NCI-H2081 (cell line): ENCODE measurements around the gene PLA2G4F.

Experiments used
- DNase-seq, 2 experiments: peaks; one replicate each; lab custom pipeline; 2025; lab: John Stamatoyannopoulos, UW

Gene PLA2G4F

GRCh38 chr15:42163947-42164550 is 7.6 kb upstream of the PLA2G4F start:
- no peak for DNase-seq

DNA sequence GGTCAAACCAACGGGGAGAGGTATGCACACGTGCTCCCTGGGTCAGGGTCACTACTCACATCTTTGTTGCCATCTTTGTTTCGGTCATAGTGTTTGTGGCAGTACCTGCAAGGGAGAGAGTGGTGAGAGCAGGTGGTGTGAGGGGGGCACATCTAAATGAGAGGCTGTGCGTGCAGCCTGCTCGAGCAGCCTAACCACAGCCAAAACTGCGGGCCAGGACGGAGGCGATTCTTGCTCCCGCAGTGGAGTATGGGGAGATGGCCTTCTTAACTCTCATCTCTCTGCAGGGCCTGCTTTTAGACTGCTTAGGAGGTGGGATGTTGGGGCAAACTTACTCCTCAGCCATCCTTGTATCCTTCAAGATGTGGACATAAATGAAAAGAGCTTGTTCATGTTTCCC is 6.9 kb upstream of the PLA2G4F start:
- no peak for DNase-seq

DNA sequence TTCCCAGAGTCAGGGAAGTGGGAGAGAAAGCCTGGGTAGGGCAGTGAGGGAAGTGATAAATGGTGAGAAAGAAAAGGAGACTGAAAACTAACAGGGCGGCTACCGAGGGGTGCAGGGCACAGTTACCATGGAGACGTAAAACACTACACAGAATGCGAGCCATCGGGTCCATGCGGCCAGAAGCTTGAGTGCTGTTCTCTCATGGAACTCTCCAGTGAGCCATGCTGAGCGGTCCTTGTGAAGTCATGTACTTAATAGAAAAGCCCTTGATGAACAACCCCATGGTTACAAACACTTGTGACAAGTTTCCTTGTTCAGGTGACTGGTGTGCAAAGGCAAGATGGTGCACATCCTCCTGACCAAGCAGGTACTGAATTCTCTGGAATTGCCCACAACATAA is 3.7 kb upstream of the PLA2G4F start:
- DNase-seq, result no peak

DNA sequence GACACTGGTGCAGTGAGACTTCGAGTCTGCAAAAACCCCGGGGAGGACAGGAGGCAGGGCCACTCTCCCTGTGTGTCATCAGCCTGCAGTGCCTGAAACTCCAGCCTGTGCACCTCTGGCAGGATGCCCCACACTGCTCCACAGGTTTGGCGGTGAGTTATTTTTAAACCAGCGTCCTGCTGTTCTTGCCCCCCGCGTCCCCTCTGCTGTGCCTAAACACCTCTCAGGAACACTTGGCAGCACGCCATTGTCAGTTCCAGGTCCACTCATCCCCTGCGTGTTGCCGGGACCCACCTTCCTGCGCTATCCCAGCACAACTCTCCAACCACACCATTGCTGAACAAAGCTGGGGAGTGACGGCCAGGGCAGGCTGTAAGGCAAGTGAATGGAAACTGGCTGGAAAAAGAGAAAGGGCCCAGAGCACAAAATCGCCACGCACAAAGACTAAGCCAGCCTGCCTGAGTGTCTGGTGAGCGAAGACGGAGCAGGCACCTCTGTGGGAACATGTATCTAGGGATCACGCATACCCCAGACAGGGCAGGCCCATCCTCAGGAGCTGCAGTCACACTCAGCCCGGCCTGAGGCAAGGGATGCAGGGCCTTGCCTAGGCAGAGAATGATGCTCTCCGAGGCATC is 3.1 kb upstream of the PLA2G4F start:
- DNase-seq, result peak; percentile 54 to 76

DNA sequence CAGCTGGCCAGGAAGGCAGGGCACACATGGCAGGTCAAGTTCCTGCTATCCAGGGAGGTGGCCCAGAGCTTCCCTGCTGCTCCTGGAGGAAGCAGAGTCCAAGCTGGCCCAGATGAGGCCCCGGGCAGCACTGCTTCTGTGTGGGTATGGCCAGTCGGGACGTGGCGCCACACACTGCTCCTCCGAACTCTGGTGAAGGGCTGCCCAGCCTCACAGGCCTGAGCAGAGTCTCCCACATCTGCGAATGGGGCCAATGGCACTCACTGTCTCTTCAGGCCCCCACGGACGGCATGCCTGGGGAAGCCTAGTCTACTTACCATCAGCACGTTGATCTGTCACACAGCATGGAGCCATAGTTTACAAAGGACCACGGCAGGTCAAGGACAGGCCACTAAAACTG is 2.5 kb upstream of the PLA2G4F start:
- no peak for DNase-seq

DNA sequence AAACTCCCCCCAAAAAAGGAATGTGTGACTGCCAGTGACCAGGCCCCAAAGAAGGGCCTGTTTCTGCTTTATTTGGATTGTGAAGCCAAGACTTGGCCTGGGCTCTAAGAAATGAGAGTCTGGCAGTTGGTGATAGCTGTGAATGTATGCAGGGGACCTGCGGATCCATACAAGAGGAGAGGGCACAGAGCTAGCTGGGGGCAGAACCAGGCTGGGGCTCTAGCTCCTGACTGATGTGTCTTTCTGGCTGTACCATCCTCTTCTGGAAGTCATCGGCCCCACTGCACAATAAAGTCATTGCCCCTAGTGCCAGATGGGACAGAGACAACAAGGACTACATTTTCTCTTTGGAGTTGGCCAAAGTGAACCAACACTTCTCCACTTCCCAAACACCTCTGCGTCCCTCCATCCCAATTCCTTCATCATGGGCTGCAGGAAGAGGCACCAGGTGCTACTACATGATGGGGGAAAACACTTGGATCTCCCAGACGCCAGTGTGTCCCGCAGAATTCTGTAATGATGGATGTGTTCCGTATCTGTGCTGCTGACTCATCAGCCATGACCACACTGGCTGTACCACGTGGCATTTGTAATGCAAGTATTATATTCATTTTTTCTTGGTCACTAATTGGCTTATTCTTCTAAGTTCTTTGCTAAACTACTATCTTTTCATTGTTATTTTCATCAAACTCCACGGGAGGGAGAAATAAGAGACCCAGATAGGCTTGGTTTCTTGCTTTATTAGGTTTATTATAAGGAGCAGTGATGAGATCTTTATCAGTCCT is 1.7 kb upstream of the PLA2G4F start:
- DNase-seq, result no peak

DNA sequence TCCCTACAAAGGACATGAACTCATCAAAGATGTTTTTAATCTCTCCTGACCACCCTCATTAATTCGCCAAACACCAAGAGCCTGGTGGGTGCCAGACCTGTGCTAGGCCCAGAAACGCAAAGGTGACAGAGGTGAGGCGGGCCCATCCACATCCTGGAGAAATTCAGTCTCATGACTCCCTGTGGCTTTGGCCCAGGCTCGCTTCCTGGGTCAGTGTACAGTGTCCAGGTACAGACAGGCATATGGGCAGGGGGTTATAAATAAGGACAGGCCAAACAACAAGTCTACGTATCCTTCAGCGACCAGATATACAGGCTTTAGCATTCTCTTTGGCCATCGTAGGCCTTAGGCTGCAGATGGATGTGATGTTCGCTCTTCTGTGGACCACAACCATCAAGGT is 945 bp upstream of the PLA2G4F start:
- no peak for DNase-seq

- no peak for DNase-seq
Observed at GRCh38 chr15:42155546-42156242, 742 bp downstream of the PLA2G4F start.

DNA sequence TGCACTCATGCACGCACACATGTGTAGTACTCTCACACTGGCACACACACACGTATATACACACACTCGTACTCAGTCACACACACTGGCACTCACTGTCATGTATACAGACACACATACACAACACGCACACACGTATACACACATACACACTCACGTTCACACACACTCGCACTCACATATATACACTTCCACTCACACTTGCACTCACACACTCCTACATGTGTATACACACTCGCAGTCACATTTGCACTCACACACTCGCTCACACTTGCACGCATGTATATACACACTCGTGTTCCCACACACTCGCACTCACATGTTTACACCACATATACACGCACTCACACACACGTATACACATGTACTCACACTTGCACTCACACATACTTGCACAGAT is 1.5 kb downstream of the PLA2G4F start:
- no peak for DNase-seq

DNA sequence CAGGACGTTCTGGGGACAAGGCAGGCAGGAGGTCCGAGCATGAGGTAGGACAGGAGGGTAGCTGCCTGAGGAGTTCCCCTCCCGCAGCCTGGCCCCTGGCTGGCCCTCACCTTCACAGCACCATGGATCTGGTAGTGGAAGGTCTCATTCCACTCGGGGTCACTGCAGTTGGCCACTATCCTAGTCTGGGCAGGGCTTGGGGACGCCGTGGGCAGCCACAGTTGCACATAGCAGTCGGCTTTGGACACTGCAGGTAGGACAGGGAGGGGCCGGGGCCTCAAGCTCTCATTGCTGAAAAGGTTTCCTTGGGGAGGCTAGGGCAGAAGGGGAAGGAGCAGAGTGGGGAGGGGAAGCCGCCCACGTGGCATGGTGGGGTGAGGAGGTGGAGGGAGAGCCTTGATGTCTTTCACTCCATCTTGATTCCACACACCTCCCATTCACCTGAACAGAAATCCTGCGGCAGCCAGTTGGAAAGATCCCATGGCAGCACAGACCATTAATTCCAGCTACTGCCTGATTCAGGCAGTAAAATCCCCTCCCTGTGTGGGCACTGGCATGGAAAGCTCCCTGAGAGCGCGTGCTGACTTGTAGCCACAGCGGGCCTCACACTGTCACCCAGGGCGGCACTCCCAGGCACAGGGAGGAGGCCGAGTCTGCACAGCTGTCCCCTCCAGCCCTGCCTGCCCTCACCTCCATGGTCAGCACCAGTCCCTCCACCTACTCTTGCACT is 2.1 kb downstream of the PLA2G4F start:
- no peak for DNase-seq

DNA sequence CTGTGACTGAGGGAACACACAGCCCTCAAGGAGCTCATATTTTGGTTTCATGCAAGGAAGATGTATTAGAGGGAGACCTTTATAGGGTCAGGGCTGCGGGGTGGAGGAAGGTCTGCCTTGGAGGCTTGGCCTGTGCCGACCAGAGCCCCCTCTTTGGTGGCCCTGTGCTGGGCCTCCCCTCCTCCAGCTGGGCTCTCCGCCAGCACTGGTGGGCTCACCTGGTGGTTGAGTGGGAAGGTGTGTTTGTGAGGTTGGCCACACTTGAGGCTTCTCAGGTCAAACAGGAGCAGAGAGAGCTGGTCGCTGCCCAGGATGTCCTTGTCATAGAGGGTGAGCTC is 2.6 kb downstream of the PLA2G4F start:
- no peak for DNase-seq

- no peak for DNase-seq
Observed at GRCh38 chr15:42152921-42153698, 3.3 kb downstream of the PLA2G4F start.

GRCh38 chr15:42152196-42152920 is 4.1 kb downstream of the PLA2G4F start:
- no peak for DNase-seq

GRCh38 chr15:42151736-42152135 is 4.7 kb downstream of the PLA2G4F start:
- no peak for DNase-seq

DNA sequence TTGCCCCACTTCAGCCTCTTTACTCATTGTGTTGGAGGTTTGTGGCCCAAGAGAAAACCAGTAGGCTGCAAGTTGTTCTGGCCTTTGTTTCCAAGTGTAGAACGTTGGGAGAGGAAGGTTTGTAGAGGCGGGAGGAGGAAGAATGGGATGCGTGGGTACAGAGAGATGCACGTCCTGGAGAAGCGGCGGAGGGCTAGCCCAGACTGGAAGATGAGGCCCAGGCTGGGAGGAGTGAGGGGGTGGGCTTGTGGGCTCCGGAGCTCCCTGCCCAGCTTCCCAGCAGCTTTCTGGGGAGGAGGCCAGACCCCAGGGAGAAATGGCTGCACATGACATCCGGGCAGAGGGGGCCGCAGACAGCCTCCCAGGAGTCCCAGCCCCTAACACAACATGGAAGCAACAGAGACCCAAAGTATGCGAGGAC is 5.3 kb downstream of the PLA2G4F start:
- no peak for DNase-seq

GRCh38 chr15:42150219-42150970 is 6.0 kb downstream of the PLA2G4F start:
- DNase-seq, result no peak

DNA sequence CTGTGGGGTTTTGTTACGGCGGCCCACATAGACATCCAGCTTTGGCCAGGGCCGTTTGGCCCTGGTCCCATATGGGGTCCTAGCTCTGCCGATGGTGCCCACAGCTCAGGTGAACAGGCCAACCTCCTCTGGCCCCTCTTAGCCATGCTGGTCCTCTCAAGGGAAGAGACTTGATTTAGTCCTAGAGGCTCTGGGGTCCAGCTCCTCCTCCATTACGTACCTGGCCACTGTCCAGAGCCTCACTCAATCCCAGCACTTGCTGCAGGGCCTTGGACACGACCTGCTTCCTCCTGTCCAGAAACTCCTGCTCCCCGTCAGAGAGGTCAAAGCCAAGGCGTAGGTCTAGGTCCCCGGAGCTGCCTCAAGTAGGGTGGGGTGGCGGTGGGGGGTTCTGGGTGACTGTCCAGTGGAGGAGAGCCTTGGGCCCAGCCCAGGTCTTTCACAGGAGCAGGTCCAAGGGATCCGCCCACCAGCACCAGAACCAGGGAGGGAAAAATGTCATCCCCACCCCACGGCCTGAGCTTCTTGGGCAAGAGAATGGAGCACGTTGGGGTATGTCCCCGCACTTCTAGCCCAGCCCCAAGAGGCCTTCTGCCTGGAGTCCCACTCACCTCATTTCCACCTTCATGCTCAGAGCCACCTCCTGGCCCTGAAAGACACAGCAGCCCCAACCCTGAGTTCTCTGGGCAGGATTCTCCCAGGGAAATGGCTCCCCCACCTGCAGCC is 6.8 kb downstream of the PLA2G4F start:
- no peak for DNase-seq

GRCh38 chr15:42148808-42149492 is 7.5 kb downstream of the PLA2G4F start:
- no peak for DNase-seq

DNA sequence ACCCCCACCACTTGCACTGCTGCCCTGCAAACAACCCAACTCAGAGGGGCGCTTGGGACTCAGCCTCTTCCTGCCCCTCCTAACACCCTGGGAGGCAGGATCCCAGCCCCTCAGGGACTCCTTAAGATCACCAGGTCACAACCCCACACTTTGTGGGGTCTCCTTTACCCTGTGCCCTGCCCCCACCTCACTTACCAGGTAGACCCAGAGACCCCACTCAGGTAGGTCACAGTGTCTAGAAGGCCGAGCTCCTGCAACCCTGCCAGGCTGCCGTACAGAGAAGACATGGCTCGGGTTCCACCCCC is 9.1 kb downstream of the PLA2G4F start:
- DNase-seq, result no peak
